Loucy (cell line): ENCODE data around the gene C8A.

Experiments used
- H2AFZ ChIP-seq: fragments of 200-600 bp; sonication (generic); 2 replicates; pipeline ENCODE4 v1.6.0; 2016; ENCODE audit warnings: antibody characterized with exemption, mild to moderate bottlenecking, low read length, moderate library complexity
- H3F3A ChIP-seq: fragments of 200-600 bp; 2 replicates; pipeline ENCODE4 v1.6.0; 2016; ENCODE audit warnings: antibody characterized with exemption, low read depth, mild to moderate bottlenecking
- H3K27me3 ChIP-seq: fragments of 200-600 bp; sonication (generic); 2 replicates; pipeline ENCODE4 v1.6.1; 2014; ENCODE audit warnings: low read length, mild to moderate bottlenecking; ENCODE audit not compliant: insufficient read depth, poor library complexity, severe bottlenecking
- H3K36me3 ChIP-seq: fragments of 200-600 bp; sonication (generic); 2 replicates; pipeline ENCODE4 v1.6.1; 2016; ENCODE audit warnings: low read length; ENCODE audit not compliant: insufficient read depth
- H3K4me1 ChIP-seq: fragments of 200-600 bp; sonication (generic); 2 replicates; pipeline ENCODE4 v1.5.1; 2014; ENCODE audit warnings: low read length, mild to moderate bottlenecking; ENCODE audit not compliant: insufficient read depth, poor library complexity, severe bottlenecking
- H3K4me2 ChIP-seq: fragments of 200-600 bp; sonication (generic); 2 replicates; pipeline ENCODE4 v1.6.0; 2014; ENCODE audit warnings: antibody characterized with exemption, low read length, low read depth, mild to moderate bottlenecking; ENCODE audit not compliant: poor library complexity, severe bottlenecking
- H3K4me3 ChIP-seq: fragments of 200-600 bp; sonication (generic); 2 replicates; pipeline ENCODE4 v1.5.1; 2014; ENCODE audit warnings: low read length, mild to moderate bottlenecking, mixed read lengths; ENCODE audit not compliant: poor library complexity, severe bottlenecking
- H3K79me2 ChIP-seq: fragments of 200-600 bp; sonication (generic); 2 replicates; pipeline ENCODE4 v1.6.1; 2014; ENCODE audit warnings: low read length; ENCODE audit not compliant: insufficient read depth
- H3K9ac ChIP-seq: fragments of 200-600 bp; sonication (generic); 2 replicates; pipeline ENCODE4 v1.6.0; 2014; ENCODE audit warnings: mild to moderate bottlenecking, low read depth, low read length, moderate library complexity; ENCODE audit not compliant: poor library complexity, severe bottlenecking
- H3K9me2 ChIP-seq: fragments of 200-600 bp; sonication (generic); replicated peaks from 2 replicates; pipeline ENCODE4 v1.6.1; 2016; ENCODE audit warnings: low read depth, low read length, mixed read lengths
- H3K9me3 ChIP-seq: fragments of 200-600 bp; sonication (generic); 2 replicates; pipeline ENCODE4 v1.6.1; 2014; ENCODE audit warnings: mild to moderate bottlenecking, antibody characterized with exemption, low read length, low read depth; ENCODE audit not compliant: insufficient read depth
- H4K20me1 ChIP-seq: fragments of 200-600 bp; sonication (generic); 2 replicates; pipeline ENCODE4 v1.6.0; 2014; ENCODE audit warnings: antibody characterized with exemption, low read length, mild to moderate bottlenecking; ENCODE audit not compliant: insufficient read depth, poor library complexity, severe bottlenecking
- EZH2phosphoT487 ChIP-seq: fragments of 200-600 bp; IDR thresholded peaks from 2 replicates; pipeline ENCODE4 v1.6.1; 2018; ENCODE audit warnings: antibody characterized with exemption, mild to moderate bottlenecking, moderate library complexity, borderline replicate concordance
- TF ChIP-seq, protein P1 (sequence below): fragments of 200-600 bp; sonication (generic); conservative IDR thresholded peaks from 2 replicates; pipeline ENCODE4 v1.5.1; 2014; ENCODE audit warnings: mild to moderate bottlenecking, antibody characterized with exemption, low read length

C8A gene

DNA sequence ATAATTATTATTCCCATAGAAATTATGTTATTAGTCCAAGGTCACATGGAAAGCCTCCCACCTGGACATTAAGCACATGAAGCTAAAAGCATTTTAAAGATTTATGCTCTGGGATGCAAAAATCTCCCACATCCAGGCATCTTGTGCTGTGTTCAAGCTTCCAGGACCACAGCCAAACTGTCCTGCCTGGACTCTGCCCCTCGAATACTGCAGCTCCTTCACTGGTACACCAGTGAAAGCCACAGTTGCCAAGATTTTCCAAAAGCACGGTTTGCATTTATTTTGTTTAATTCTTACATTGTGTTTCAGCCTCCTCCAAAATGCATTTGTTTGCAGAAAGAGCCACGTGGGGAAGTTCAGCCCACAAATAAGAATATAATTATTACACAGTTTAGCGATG is 72.6 kb downstream of the C8A start:
- H3F3A ChIP-seq, result no peaks in the 10 kb centered on the region
- no peaks in the 10 kb centered on the region for H3K79me2 ChIP-seq
- H3K9me3 ChIP-seq, result no peaks in the 10 kb centered on the region
- H3K27me3 ChIP-seq, result no peaks in the 10 kb centered on the region
- no peak overlapping the region for H3K4me3 ChIP-seq
- H4K20me1 ChIP-seq, result no peaks in the 10 kb centered on the region
- H3K36me3 ChIP-seq, result no peaks in the 10 kb centered on the region
- H3K4me1 ChIP-seq, result no peaks in the 10 kb centered on the region
- TF ChIP-seq EZH2phosphoT487, result no peak
- TF ChIP-seq, protein P1, sequence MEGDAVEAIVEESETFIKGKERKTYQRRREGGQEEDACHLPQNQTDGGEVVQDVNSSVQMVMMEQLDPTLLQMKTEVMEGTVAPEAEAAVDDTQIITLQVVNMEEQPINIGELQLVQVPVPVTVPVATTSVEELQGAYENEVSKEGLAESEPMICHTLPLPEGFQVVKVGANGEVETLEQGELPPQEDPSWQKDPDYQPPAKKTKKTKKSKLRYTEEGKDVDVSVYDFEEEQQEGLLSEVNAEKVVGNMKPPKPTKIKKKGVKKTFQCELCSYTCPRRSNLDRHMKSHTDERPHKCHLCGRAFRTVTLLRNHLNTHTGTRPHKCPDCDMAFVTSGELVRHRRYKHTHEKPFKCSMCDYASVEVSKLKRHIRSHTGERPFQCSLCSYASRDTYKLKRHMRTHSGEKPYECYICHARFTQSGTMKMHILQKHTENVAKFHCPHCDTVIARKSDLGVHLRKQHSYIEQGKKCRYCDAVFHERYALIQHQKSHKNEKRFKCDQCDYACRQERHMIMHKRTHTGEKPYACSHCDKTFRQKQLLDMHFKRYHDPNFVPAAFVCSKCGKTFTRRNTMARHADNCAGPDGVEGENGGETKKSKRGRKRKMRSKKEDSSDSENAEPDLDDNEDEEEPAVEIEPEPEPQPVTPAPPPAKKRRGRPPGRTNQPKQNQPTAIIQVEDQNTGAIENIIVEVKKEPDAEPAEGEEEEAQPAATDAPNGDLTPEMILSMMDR, result no peak
- no peak overlapping the region for H3K9ac ChIP-seq
- H2AFZ ChIP-seq, result no peak overlapping the region
- H3K9me2 ChIP-seq, result no peaks in the 10 kb centered on the region
- no peak overlapping the region for H3K4me2 ChIP-seq

DNA sequence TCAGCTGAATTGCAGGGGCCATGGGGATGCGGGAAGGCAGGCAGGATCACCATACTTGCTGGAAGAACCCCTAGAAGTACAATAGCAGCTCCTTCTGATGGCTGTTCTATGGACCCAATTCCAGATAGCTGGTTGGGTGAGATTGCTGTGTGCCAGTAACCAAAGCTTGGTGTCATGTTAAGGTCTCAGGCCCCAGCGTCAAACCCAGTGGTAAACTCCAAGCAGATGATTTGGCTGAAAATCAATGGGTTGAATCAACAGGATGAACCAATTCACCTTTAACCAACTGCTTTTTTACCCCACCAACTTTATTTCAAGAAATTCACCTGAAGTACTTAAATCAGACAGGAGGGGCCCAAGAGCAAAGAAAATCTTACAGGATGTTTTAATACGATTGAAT is 73.4 kb downstream of the C8A start:
- TF ChIP-seq, protein P1, result no peak
- TF ChIP-seq EZH2phosphoT487, result no peak
- H2AFZ ChIP-seq, result no peak overlapping the region
- no peaks in the 10 kb centered on the region for H3K79me2 ChIP-seq
- no peaks in the 10 kb centered on the region for H3F3A ChIP-seq
- no peak overlapping the region for H3K4me3 ChIP-seq
- H3K36me3 ChIP-seq, result no peaks in the 10 kb centered on the region
- H3K9ac ChIP-seq, result no peak overlapping the region
- H3K27me3 ChIP-seq, result no peaks in the 10 kb centered on the region
- H3K9me3 ChIP-seq, result no peaks in the 10 kb centered on the region
- no peaks in the 10 kb centered on the region for H3K9me2 ChIP-seq
- no peak overlapping the region for H3K4me2 ChIP-seq
- no peaks in the 10 kb centered on the region for H3K4me1 ChIP-seq
- H4K20me1 ChIP-seq, result no peaks in the 10 kb centered on the region

DNA sequence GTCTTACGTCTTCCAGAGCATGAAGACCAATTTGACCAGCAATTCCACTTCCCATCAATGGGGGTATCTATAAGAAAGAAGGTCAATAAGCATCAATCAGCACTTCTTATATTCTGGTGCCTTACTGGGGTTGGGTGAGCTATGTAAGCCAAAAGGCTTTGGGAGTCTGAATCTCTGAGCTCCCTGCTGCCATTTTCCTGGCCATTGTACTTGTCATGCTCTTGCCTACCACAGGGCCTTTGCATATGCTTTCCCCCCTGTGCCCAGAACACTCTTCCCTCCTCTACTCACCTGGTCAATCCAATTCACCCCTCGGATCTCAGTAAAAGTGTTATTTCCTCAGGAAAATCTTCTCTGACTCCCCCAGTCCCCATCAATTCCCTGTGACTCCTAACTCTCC is 74.9 kb downstream of the C8A start:
- Histone ChIP-seq H3K79me2 (no peaks in the 10 kb centered on the region), H3K4me2 (no peak overlapping the region), H3K9me2 (no peaks in the 10 kb centered on the region), H4K20me1 (no peaks in the 10 kb centered on the region), H3K9me3 (no peaks in the 10 kb centered on the region), H3K36me3 (no peaks in the 10 kb centered on the region), H3K4me3 (no peak overlapping the region), H3F3A (no peaks in the 10 kb centered on the region), H2AFZ (no peak overlapping the region), H3K4me1 (no peaks in the 10 kb centered on the region), H3K27me3 (no peaks in the 10 kb centered on the region), H3K9ac (no peak overlapping the region)
- TF ChIP-seq EZH2phosphoT487, result no peak

DNA sequence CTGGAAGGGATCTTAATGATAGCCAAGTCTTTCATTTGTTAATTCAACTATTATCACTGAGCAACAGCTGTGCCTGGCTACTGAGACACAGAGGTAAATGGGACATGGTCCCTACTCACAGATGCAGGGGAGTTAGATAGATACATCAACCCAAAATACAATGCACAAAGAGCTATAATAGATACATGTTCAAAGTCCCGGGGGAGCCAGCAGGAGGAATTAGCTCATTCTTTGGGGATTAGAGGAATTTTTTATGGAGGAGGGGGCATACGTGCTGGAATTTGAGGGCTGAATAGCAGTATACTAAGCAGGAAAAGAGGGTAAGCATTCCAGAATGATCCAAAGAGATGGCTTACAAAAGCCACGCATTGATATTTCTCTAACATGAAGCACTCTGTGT is 76.6 kb downstream of the C8A start:
- H3K9ac ChIP-seq, result no peak overlapping the region
- H3K79me2 ChIP-seq, result no peaks in the 10 kb centered on the region
- H2AFZ ChIP-seq, result no peak overlapping the region
- H3F3A ChIP-seq, result no peaks in the 10 kb centered on the region
- H3K4me3 ChIP-seq, result no peak overlapping the region
- H3K4me1 ChIP-seq, result no peaks in the 10 kb centered on the region
- no peak overlapping the region for H3K4me2 ChIP-seq
- H3K27me3 ChIP-seq, result no peaks in the 10 kb centered on the region
- no peaks in the 10 kb centered on the region for H3K9me3 ChIP-seq
- no peaks in the 10 kb centered on the region for H3K9me2 ChIP-seq
- TF ChIP-seq, protein P1, result no peak
- TF ChIP-seq EZH2phosphoT487, result no peak
- no peaks in the 10 kb centered on the region for H4K20me1 ChIP-seq
- H3K36me3 ChIP-seq, result no peaks in the 10 kb centered on the region
